ENCODE measurements around the gene MAPT. TPM values are rescaled to one million over a fixed set of nuclear protein-coding genes. Genes with fewer than 3 reads are reported as not detected.

MAPT gene
- total RNA-seq, 6 experiments from 2014 or later: 0.11 to 0.43 (median 0.26) TPM

GRCh38 chr17:45949755-45950320, 55.5 kb downstream of the MAPT start:
- no peaks in the 10 kb centered on the region for H3K36me3 Mint-ChIP-seq (ENCODE audit: low read depth)
- peaks cover 10% of the 10 kb centered on the region for H3K4me1 Mint-ChIP-seq (ENCODE audit: low read depth)
- DNase-seq: no peak
- H3K4me3 Mint-ChIP-seq: no peak overlapping the region
- TF ChIP-seq CTCF (IDR thresholded peaks at IDR 0.05): no peak
- peaks cover 42% of the 10 kb centered on the region for H3K27me3 Mint-ChIP-seq (ENCODE audit: insufficient read depth)
- no peak overlapping the region for H3K27ac Mint-ChIP-seq
- no peaks in the 10 kb centered on the region for H3K9me3 Mint-ChIP-seq

DNA sequence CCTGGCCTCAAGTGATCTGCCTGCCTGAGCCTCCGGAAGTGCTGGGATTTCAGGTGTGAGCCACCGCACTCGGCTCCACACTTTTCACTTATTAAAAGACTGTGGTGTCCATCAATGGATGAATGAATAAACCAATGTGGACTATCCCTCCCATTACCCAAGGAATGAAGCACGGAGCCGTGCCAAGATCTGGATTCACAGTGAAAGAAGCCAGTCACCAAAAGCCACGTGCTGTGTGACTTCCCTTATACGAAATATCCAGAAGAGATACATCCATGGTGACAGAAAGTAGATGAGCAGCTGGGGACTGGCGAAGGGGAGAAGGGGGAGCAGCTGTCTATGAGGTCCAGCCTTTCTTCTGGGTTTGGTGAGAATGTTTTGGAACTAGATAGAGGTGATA, 56.5 kb downstream of the MAPT start:
- Mint-ChIP-seq H3K4me1 (ENCODE audit: low read depth) (peaks cover 15% of the 10 kb centered on the region), H3K27me3 (ENCODE audit: insufficient read depth) (peaks cover 36% of the 10 kb centered on the region), H3K36me3 (ENCODE audit: low read depth) (no peaks in the 10 kb centered on the region), H3K27ac (no peak overlapping the region), H3K4me3 (no peak overlapping the region), H3K9me3 (no peaks in the 10 kb centered on the region)
- TF ChIP-seq CTCF (IDR thresholded peaks at IDR 0.05): no peak
- no peak for DNase-seq

DNA sequence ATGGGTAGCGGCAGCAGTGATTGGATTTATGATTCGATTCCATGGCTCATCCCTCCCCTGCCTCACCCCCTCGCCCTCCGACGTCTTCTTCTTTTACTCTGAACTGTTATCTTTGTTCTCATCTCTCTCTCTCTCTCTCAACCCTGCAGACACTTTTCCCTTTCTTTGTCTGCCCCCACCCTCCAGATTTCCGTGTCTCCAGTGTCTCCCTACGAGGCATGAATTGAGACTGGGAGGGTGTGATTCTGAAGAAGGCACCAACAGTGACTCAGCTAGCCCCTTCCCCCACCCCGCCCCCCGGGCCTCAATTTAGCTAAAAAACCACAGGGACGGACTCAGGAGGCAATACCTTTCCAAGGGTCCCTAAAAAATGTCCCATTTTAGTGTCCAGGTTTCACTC, 57.0 kb downstream of the MAPT start:
- Mint-ChIP-seq H3K9me3 (no peaks in the 10 kb centered on the region), H3K27me3 (ENCODE audit: insufficient read depth) (peaks cover 36% of the 10 kb centered on the region), H3K4me3 (no peak overlapping the region), H3K27ac (no peak overlapping the region), H3K4me1 (ENCODE audit: low read depth) (peaks cover 15% of the 10 kb centered on the region), H3K36me3 (ENCODE audit: low read depth) (no peaks in the 10 kb centered on the region)
- DNase-seq: no peak
- TF ChIP-seq CTCF (IDR thresholded peaks at IDR 0.05): no peak

- Mint-ChIP-seq H3K27ac (no peak overlapping the region), H3K9me3 (no peaks in the 10 kb centered on the region), H3K4me1 (ENCODE audit: low read depth) (peaks cover 15% of the 10 kb centered on the region), H3K27me3 (ENCODE audit: insufficient read depth) (peaks cover 36% of the 10 kb centered on the region), H3K36me3 (ENCODE audit: low read depth) (no peaks in the 10 kb centered on the region), H3K4me3 (no peak overlapping the region)
- no peak for TF ChIP-seq CTCF (IDR thresholded peaks at IDR 0.05)
- no peak for DNase-seq
Measured at GRCh38 chr17:45951941-45952340, 57.6 kb downstream of the MAPT start.

- peaks cover 15% of the 10 kb centered on the region for H3K4me1 Mint-ChIP-seq (ENCODE audit: low read depth)
- no peak for TF ChIP-seq CTCF (IDR thresholded peaks at IDR 0.05)
- H3K9me3 Mint-ChIP-seq: no peaks in the 10 kb centered on the region
- H3K4me3 Mint-ChIP-seq: no peak overlapping the region
- DNase-seq: no peak
- no peaks in the 10 kb centered on the region for H3K36me3 Mint-ChIP-seq (ENCODE audit: low read depth)
- H3K27ac Mint-ChIP-seq: no peak overlapping the region
- peaks cover 33% of the 10 kb centered on the region for H3K27me3 Mint-ChIP-seq (ENCODE audit: insufficient read depth)
Measured at GRCh38 chr17:45952814-45953320, 58.5 kb downstream of the MAPT start.
